Heart left ventricle (tissue), 16 donors: ENCODE data around the gene WLS. TPM values are rescaled to one million over a fixed set of nuclear protein-coding genes. Genes with fewer than 3 reads are reported as not detected.

Experiments used
- ATAC-seq, 4 donors: fragments of 200-7000 bp; cut with Tn5 transposase; one replicate each; pipeline ENCODE4 v1.9.1; 2020 to 2022; ENCODE audit warnings: moderate library complexity in 4 of 4, mild to moderate bottlenecking in 3 of 4, moderate number of reproducible peaks in 1 of 4
- DNase-seq, 5 donors: peaks; one replicate each; pipeline ENCODE4 v3.0.0-alpha.2; 2020
- H3K27ac ChIP-seq, 12 donors: fragments of 200-600 bp; sonication (generic) in 4 of 12; one replicate each; pipeline versions ENCODE4 v1.5.0 to v1.8.0; 2016 to 2022; ENCODE audit warnings: mild to moderate bottlenecking in 2 of 12
- H3K27me3 ChIP-seq, 9 donors: fragments of 200-600 bp; sonication (generic) in 2 of 9; one replicate each; pipeline versions ENCODE4 v1.5.1 to v1.8.0; 2016 to 2022; ENCODE audit warnings: mild to moderate bottlenecking in 3 of 9
- H3K36me3 ChIP-seq, 9 donors: fragments of 200-600 bp; sonication (generic) in 2 of 9; one replicate each; pipeline versions ENCODE4 v1.5.0 to v1.8.0; 2018 to 2022; ENCODE audit warnings: mild to moderate bottlenecking in 2 of 9
- H3K4me1 ChIP-seq, 12 donors: fragments of 200-600 bp; sonication (generic) in 4 of 12; one replicate each; pipeline versions ENCODE4 v1.5.0 to v1.8.0; 2016 to 2022; ENCODE audit warnings: mild to moderate bottlenecking in 3 of 12
- H3K4me3 ChIP-seq, 12 donors: fragments of 200-600 bp; sonication (generic) in 4 of 12; one replicate each; pipeline versions ENCODE4 v1.5.0 to v1.8.0; 2017 to 2022; ENCODE audit warnings: mild to moderate bottlenecking in 9 of 12, moderate library complexity in 4 of 12
- H3K9me3 ChIP-seq, 12 donors: fragments of 200-600 bp; sonication (generic) in 4 of 12; one replicate each; pipeline versions ENCODE4 v1.5.0 to v1.8.0; 2016 to 2022; ENCODE audit warnings: mild to moderate bottlenecking in 1 of 12
- CTCF ChIP-seq, 12 donors: fragments of 200-600 bp; sonication (generic) in 4 of 12; IDR thresholded peaks; one replicate each; pipeline versions ENCODE4 v1.5.0 to v1.8.0; 2018 to 2022; ENCODE audit warnings: antibody characterized with exemption in 12 of 12, mild to moderate bottlenecking in 5 of 12
- POLR2A ChIP-seq, 2 donors: fragments of 450-650 bp; IDR thresholded peaks; one replicate each; pipeline ENCODE4 v1.6.1; 2017; ENCODE audit warnings: antibody characterized with exemption in 2 of 2, mild to moderate bottlenecking in 2 of 2, moderate library complexity in 2 of 2
- WGBS, 4 donors: extraction: QIAGEN DNeasy Blood & Tissue Kit in 2 of 4; methylation state at CpG; one replicate each; pipeline versions ENCODE4 v1.1.5 to v1.1.7; 2013 to 2018; 5-methylcytosine and 5-hydroxymethylcytosine counted together
- intact Hi-C, 10 donors: fragments of 100-400 bp; cut with DNase I; formaldehyde crosslinking; loops; one replicate each; pipeline versions ENCODE4 v1.11.1 to v1.14.2; 2022
- polyA plus RNA-seq, 2 donors: library from polyadenylated mRNA; stranded (reverse); fragments of 200-250 nt; gene quantifications; one replicate each; pipeline ENCODE4 v1.2.3, GENCODE V29; 2013
- total RNA-seq, 9 donors: library from RNA; depleted of rRNA in 2 of 9; stranded (reverse); fragments of >200 nt in 2 of 9; fragmentation: NEBNext Ultra II Directional in 3 of 9; extraction: Animal tissue kit (Norgen Biotek cat#: 25700) in 3 of 9; gene quantifications; one replicate each; pipeline versions ENCODE4 v1.1.0 to v1.2.4, GENCODE V29; 2016 to 2023
- donor health status: ischemic (EF 13 %, LVEDD 7.1; RV severe dilation, severe dysfunction).
- donor health status: healthy with polysubstance abuse.
- donor health status: DM: no; HTN: yes; CAD: no.
- donor health status: DM: no; HTN: no; CAD: no.
- donor health status: ischemic (EF 25% LVEDD 6.9; RV normal size, moderate dysfunction).
- donor health status: ischemic (EF 25% LVEDD 5.7; RV mildly dilated, moderate dysfunction).
- donor health status: healthy.
- donor health status: DM: yes; HTN: yes; CAD: no.
- donor health status: ischemic (EF 35%, LVEDD 5.7; RV mildly dilated, moderate dysfunction).
- donor health status: nonischemic (EF 11% LVEDD 7.7; RV severe dilation, severe dysfunction).
- donor health status: DM: yes; HTN: yes; CAD: no.
- donor health status: PGD.
- donor health status: ischemic (EF 29% LVEDD 5.4; RV normal size, mild dysfunction).
- donor health status: nonischemic (EF 23%, LVEDD 6.1; RV moderate dilation, normal function).

The WLS gene
- total and polyA plus RNA-seq, 11 donors, result 36.5 to 115 (median 101) TPM

- Histone ChIP-seq H3K9me3 (no peaks in the 10 kb centered on the region), H3K36me3 (peaks cover 0 to 12% (median 0%) of the 10 kb centered on the region in 9 donors), H3K27ac (no peak overlapping the region), H3K27me3 (no peaks in the 10 kb centered on the region), H3K4me3 (no peak overlapping the region), H3K4me1 (peaks cover 0 to 21% (median 8%) of the 10 kb centered on the region in 12 donors)
- WGBS, 4 donors, result 72 to 80% (median 74%) methylated on average over 10 of the region's 10 CpGs
- intact Hi-C loops, result loop anchor here in 9 of 10 donors (1.0 to 10.0 kb wide), 14 partner anchors 205 to 1620 kb away; partner anchors contain the start of gene RPE65 (in 2 of the 9)
- no peak for DNase-seq
- ATAC-seq, result no peak
- TF ChIP-seq CTCF (IDR thresholded peaks at IDR 0.05), result no peak
- no peak for TF ChIP-seq POLR2A (IDR thresholded peaks at IDR 0.05)
Measured at GRCh38 chr1:68117416-68117815, 114.9 kb downstream of the WLS start.

GRCh38 chr1:68116643-68117235 lies 115.6 kb downstream of the WLS start:
- 3 to 6% (median 5%) methylated on average over 3 of the region's 3 CpGs for WGBS, 4 donors
- peak; percentile 78 to 89 (median 87) for TF ChIP-seq CTCF (IDR thresholded peaks at IDR 0.05)
- TF ChIP-seq POLR2A (IDR thresholded peaks at IDR 0.05), result no peak
- peak overlapping the region in 7 of 12 donors; percentile 19 to 44 (median 23) for H3K4me3 ChIP-seq
- peaks cover 0 to 27% (median 14%) of the 10 kb centered on the region in 12 donors for H3K4me1 ChIP-seq
- peaks cover 0 to 5% (median 0%) of the 10 kb centered on the region in 9 donors for H3K36me3 ChIP-seq
- H3K9me3 ChIP-seq, result no peaks in the 10 kb centered on the region
- DNase-seq, result peak in 4 of 5 donors; percentile 31 to 51 (median 40)
- peak in 1 of 4 donors; percentile 37 for ATAC-seq
- H3K27ac ChIP-seq, result no peak overlapping the region
- intact Hi-C loops, result loop anchor here in 9 of 10 donors (1.0 to 10.0 kb wide), 16 partner anchors 205 to 1621 kb away; partner anchors contain the start of gene RPE65 (in 2 of the 9)
- no peaks in the 10 kb centered on the region for H3K27me3 ChIP-seq

GRCh38 chr1:68115308-68115707 lies 117.0 kb downstream of the WLS start:
- WGBS, 4 donors, result 42 to 82% (median 74%) methylated on average over 2 to 4 of the region's 4 CpGs
- ATAC-seq, result no peak
- Histone ChIP-seq H3K4me1 (peaks cover 0 to 32% (median 20%) of the 10 kb centered on the region in 12 donors), H3K27ac (no peak overlapping the region), H3K36me3 (no peaks in the 10 kb centered on the region), H3K9me3 (no peaks in the 10 kb centered on the region), H3K27me3 (no peaks in the 10 kb centered on the region), H3K4me3 (no peak overlapping the region)
- intact Hi-C loops, result loop anchor here in 9 of 10 donors (5.0 to 10.0 kb wide), 11 partner anchors 207 to 1622 kb away; partner anchors contain the start of gene RPE65 (in 2 of the 9)
- TF ChIP-seq POLR2A (IDR thresholded peaks at IDR 0.05), result no peak
- no peak for TF ChIP-seq CTCF (IDR thresholded peaks at IDR 0.05)
- no peak for DNase-seq

- H3K27ac ChIP-seq, result no peak overlapping the region
- no peak overlapping the region for H3K4me3 ChIP-seq
- ATAC-seq, result no peak
- WGBS, 4 donors, result 75 to 87% (median 77%) methylated on average over 3 of the region's 3 CpGs
- no peak for DNase-seq
- no peaks in the 10 kb centered on the region for H3K36me3 ChIP-seq
- peaks cover 0 to 32% (median 20%) of the 10 kb centered on the region in 12 donors for H3K4me1 ChIP-seq
- no peak for TF ChIP-seq CTCF (IDR thresholded peaks at IDR 0.05)
- no peak for TF ChIP-seq POLR2A (IDR thresholded peaks at IDR 0.05)
- intact Hi-C loops, result loop anchor here (2.0 to 10.0 kb wide), 10 partner anchors 62 to 589 kb away; partner anchors contain the start of genes RPE65 (in 2 of the 10) and DIRAS3 (in 1 of the 10)
- H3K27me3 ChIP-seq, result no peaks in the 10 kb centered on the region
- no peaks in the 10 kb centered on the region for H3K9me3 ChIP-seq
Measured at GRCh38 chr1:68113966-68114365, 118.4 kb downstream of the WLS start.
